GM19397 (cell line): Measurements from ENCODE around the gene STARD4.
A peak's percentile ranks its signal among the peaks of the same experiment; 100 is the strongest.

ENCODE experiments used
- ATAC-seq: cut with Tn5 transposase; IDR thresholded peaks from one replicate; pipeline ENCODE4 v1.9.1; 2021; ENCODE audit warnings: mild to moderate bottlenecking, moderate library complexity; ENCODE audit not compliant: unreplicated experiment

The STARD4 gene

GRCh38 chr5:111530298-111530740 lies 18.0 kb upstream of the STARD4 start:
- ATAC-seq = peak; percentile 95

- no peak for ATAC-seq
These were observed 15.7 kb upstream of the STARD4 start for GRCh38 chr5:111528056-111528455.

GRCh38 chr5:111520908-111521307 lies 8.6 kb upstream of the STARD4 start:
- ATAC-seq = no peak

- ATAC-seq = no peak
These were observed 6.4 kb upstream of the STARD4 start for GRCh38 chr5:111518777-111519176.

GRCh38 chr5:111517853-111518501 lies 5.6 kb upstream of the STARD4 start:
- no peak for ATAC-seq

GRCh38 chr5:111514087-111514486 lies 1.8 kb upstream of the STARD4 start:
- ATAC-seq = no peak

- no peak for ATAC-seq
These were observed 791 bp upstream of the STARD4 start for GRCh38 chr5:111513131-111513520.

- peak; percentile 6 for ATAC-seq
These were observed 432 bp downstream of the STARD4 start for GRCh38 chr5:111511831-111512374.

- ATAC-seq = no peak
These were observed 1.0 kb downstream of the STARD4 start for GRCh38 chr5:111511174-111511830.

- no peak for ATAC-seq
These were observed 3.2 kb downstream of the STARD4 start for GRCh38 chr5:111509119-111509518.

GRCh38 chr5:111507276-111507675 lies 5.1 kb downstream of the STARD4 start:
- ATAC-seq = no peak

GRCh38 chr5:111505096-111505495 lies 7.2 kb downstream of the STARD4 start:
- ATAC-seq = no peak

GRCh38 chr5:111502956-111503355 lies 9.4 kb downstream of the STARD4 start:
- no peak for ATAC-seq

GRCh38 chr5:111498346-111498745 lies 14.0 kb downstream of the STARD4 start:
- ATAC-seq = no peak

- ATAC-seq = no peak
These were observed 17.2 kb downstream of the STARD4 start for GRCh38 chr5:111495159-111495558.

- ATAC-seq = no peak
These were observed 17.9 kb downstream of the STARD4 start for GRCh38 chr5:111494355-111494999.

- no peak for ATAC-seq
These were observed 19.3 kb downstream of the STARD4 start for GRCh38 chr5:111493031-111493430.

GRCh38 chr5:111488353-111488752 lies 24.0 kb downstream of the STARD4 start:
- ATAC-seq = no peak

GRCh38 chr5:111486926-111487325 lies 25.4 kb downstream of the STARD4 start:
- ATAC-seq = no peak

GRCh38 chr5:111486055-111486454 lies 26.3 kb downstream of the STARD4 start:
- no peak for ATAC-seq

- ATAC-seq = no peak
These were observed 32.0 kb downstream of the STARD4 start for GRCh38 chr5:111480346-111480745.

- no peak for ATAC-seq
These were observed 33.4 kb downstream of the STARD4 start for GRCh38 chr5:111478898-111479297.
